A673 (cell line): ENCODE results near the gene MT4.

Source experiments
- CTCF ChIP-seq: fragments of 300-800, 200-600 bp; sonication (generic); conservative IDR thresholded peaks from 2 replicates; pipeline ENCODE4 v1.5.1; 2017; ENCODE audit warnings: low read depth, mild to moderate bottlenecking, antibody characterized with exemption, low read length, moderate library complexity, mixed read lengths
- EZH2 ChIP-seq: fragments of 200-600 bp; sonication (generic); IDR thresholded peaks from 2 replicates; pipeline ENCODE4 v1.6.1; 2017; ENCODE audit warnings: borderline replicate concordance, low read depth, mild to moderate bottlenecking, mixed read lengths, antibody characterized with exemption, low read length; ENCODE audit not compliant: poor library complexity, severe bottlenecking

- TF ChIP-seq CTCF (no peak), EZH2 (no peak)
Observed at GRCh38 chr16:56608876-56609462, 44.1 kb downstream of the MT4 start.
